ENCODE data around the gene RGS3. TPM values are rescaled to one million over a fixed set of nuclear protein-coding genes. Genes with fewer than 3 reads are reported as not detected.
"Not testable (repeated sequence)": the region's sequence is repeated elsewhere in the genome, so short reads cannot be mapped to it uniquely, and the experiment has no call there.

Gene RGS3
- total RNA-seq, 2 experiments from 2014 or later: 22.8 to 32.9 TPM

DNA sequence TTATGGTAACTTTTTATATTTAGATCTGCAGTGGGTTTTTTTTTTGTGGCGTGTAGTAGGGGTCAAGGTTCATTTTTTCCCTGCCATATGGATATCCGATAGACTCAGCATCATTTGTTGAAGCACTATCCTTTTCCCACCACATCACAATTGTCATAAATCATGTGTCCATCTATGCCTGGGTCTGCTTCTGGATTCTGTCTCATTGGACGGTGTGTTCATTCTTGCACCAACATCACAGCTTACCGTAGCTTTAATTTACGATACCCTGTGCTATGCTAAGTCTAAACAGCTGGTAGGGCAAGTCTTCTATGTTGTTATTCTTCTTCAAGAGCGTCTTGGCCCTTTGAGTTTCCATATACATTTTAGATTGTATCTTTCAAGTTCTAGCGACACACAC, 175.0 kb downstream of the RGS3 start:
- no TSS peak for BruUV-seq (replicated peaks)
- H3K9me2 ChIP-seq (ENCODE audit: insufficient read depth, low read length): no peaks in the 10 kb centered on the region
- no peak overlapping the region for H3K4me2 ChIP-seq (ENCODE audit: low read length)
- no peaks in the 10 kb centered on the region for H3K9me3 ChIP-seq (ENCODE audit: low read length)
- POLR2A ChIA-PET: no interaction called here
- H4K20me1 ChIP-seq (ENCODE audit: insufficient read depth, low read length): no peaks in the 10 kb centered on the region
- no peaks in the 10 kb centered on the region for H3K79me2 ChIP-seq (ENCODE audit: insufficient read depth, low read depth, low read length)
- H3K4me1 ChIP-seq (ENCODE audit: insufficient read depth, low read length, poor library complexity, severe bottlenecking): no peaks in the 10 kb centered on the region
- no peak overlapping the region for H2AFZ ChIP-seq (ENCODE audit: low read length)
- TF ChIP-seq, protein P1, sequence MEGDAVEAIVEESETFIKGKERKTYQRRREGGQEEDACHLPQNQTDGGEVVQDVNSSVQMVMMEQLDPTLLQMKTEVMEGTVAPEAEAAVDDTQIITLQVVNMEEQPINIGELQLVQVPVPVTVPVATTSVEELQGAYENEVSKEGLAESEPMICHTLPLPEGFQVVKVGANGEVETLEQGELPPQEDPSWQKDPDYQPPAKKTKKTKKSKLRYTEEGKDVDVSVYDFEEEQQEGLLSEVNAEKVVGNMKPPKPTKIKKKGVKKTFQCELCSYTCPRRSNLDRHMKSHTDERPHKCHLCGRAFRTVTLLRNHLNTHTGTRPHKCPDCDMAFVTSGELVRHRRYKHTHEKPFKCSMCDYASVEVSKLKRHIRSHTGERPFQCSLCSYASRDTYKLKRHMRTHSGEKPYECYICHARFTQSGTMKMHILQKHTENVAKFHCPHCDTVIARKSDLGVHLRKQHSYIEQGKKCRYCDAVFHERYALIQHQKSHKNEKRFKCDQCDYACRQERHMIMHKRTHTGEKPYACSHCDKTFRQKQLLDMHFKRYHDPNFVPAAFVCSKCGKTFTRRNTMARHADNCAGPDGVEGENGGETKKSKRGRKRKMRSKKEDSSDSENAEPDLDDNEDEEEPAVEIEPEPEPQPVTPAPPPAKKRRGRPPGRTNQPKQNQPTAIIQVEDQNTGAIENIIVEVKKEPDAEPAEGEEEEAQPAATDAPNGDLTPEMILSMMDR (conservative IDR thresholded peaks at IDR 0.05; ENCODE audit: low read length): no peak
- no peak for TF ChIP-seq EZH2phosphoT487 (IDR thresholded peaks at IDR 0.05; ENCODE audit: borderline replicate concordance, low read depth, low read length)
- CTCF ChIA-PET (ENCODE audit: unreplicated experiment): no interaction called here
- H3K4me3 ChIP-seq (ENCODE audit: low read depth, low read length, poor library complexity, severe bottlenecking): no peak overlapping the region
- intact Hi-C loops (cut with micrococcal nuclease; ENCODE audit: unreplicated experiment): no loop called here
- no peaks in the 10 kb centered on the region for H3K36me3 ChIP-seq (ENCODE audit: insufficient read depth, low read length)
- no peak overlapping the region for H3K27ac ChIP-seq (ENCODE audit: low read depth, low read length, poor library complexity, severe bottlenecking)
- no peak for DNase-seq (ENCODE audit: low spot score)

DNA sequence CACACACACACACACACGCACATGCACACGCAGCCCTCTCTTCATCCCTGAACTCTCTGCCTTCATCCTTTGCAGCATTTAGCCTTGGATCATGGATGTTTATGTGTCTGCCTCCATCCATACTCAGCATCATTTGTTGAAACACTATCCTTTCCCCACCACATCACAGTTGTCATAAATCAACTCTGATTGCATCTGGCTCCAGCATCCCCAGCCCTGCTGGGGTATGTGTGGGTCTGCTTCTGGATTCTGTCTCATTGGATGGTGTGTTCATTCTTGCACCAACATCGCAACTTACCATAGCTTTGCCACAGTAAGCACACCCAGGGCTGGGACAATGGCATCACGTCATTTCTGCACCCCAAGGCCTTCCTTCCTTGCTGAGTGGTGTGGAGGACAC, 175.4 kb downstream of the RGS3 start:
- H3K4me1 ChIP-seq (ENCODE audit: insufficient read depth, low read length, poor library complexity, severe bottlenecking): no peaks in the 10 kb centered on the region
- H4K20me1 ChIP-seq (ENCODE audit: insufficient read depth, low read length): no peaks in the 10 kb centered on the region
- no peak overlapping the region for H3K4me2 ChIP-seq (ENCODE audit: low read length)
- no peaks in the 10 kb centered on the region for H3K9me3 ChIP-seq (ENCODE audit: low read length)
- no peaks in the 10 kb centered on the region for H3K36me3 ChIP-seq (ENCODE audit: insufficient read depth, low read length)
- BruUV-seq (replicated peaks): no TSS peak
- ChIA-PET POLR2A (no interaction called here), CTCF (ENCODE audit: unreplicated experiment) (no interaction called here)
- intact Hi-C loops (cut with micrococcal nuclease; ENCODE audit: unreplicated experiment): no loop called here
- no peak overlapping the region for H3K27ac ChIP-seq (ENCODE audit: low read depth, low read length, poor library complexity, severe bottlenecking)
- H3K4me3 ChIP-seq (ENCODE audit: low read depth, low read length, poor library complexity, severe bottlenecking): no peak overlapping the region
- no peak overlapping the region for H2AFZ ChIP-seq (ENCODE audit: low read length)
- no peak for DNase-seq (ENCODE audit: low spot score)
- no peaks in the 10 kb centered on the region for H3K79me2 ChIP-seq (ENCODE audit: insufficient read depth, low read depth, low read length)
- TF ChIP-seq EZH2phosphoT487 (IDR thresholded peaks at IDR 0.05; ENCODE audit: borderline replicate concordance, low read depth, low read length): no peak
- TF ChIP-seq, protein P1 (conservative IDR thresholded peaks at IDR 0.05; ENCODE audit: low read length): no peak
- no peaks in the 10 kb centered on the region for H3K9me2 ChIP-seq (ENCODE audit: insufficient read depth, low read length)

DNA sequence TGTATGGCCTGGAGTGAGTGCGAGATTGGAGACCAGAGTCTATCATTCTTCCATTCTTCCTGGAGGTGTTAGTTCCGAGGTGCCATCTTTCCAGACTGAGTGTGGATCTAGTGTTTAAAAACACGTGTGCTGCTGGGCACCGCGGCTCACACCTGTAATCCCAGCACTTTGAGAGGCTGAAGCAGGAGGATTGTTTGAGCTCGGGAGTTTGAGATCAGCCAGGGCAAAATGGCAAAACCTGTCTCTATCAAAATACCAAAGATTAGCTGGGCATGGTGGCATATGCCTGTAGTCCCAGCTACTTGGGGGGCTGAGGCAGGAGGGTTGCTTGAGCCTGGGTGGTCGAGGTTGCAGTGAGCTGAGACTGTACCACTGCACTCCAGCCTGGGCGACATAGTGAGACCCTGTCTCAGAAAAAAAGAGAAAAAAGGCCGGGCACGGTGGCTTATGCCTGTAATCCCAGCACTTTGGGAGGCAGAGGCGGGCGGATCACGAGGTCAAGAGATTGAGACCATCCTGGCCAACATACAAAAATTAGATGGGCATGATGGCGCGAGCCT, 176.0 kb downstream of the RGS3 start:
- H3K36me3 ChIP-seq (ENCODE audit: insufficient read depth, low read length); CTCF ChIA-PET (ENCODE audit: unreplicated experiment); H3K4me3 ChIP-seq (ENCODE audit: low read depth, low read length, poor library complexity, severe bottlenecking); H3K4me1 ChIP-seq (ENCODE audit: insufficient read depth, low read length, poor library complexity, severe bottlenecking); H4K20me1 ChIP-seq (ENCODE audit: insufficient read depth, low read length); H3K79me2 ChIP-seq (ENCODE audit: insufficient read depth, low read depth, low read length); H3K9me3 ChIP-seq (ENCODE audit: low read length); H3K27ac ChIP-seq (ENCODE audit: low read depth, low read length, poor library complexity, severe bottlenecking); H3K9me2 ChIP-seq (ENCODE audit: insufficient read depth, low read length); BruUV-seq (replicated peaks); intact Hi-C loops (cut with micrococcal nuclease; ENCODE audit: unreplicated experiment); H2AFZ ChIP-seq (ENCODE audit: low read length); DNase-seq (ENCODE audit: low spot score); H3K4me2 ChIP-seq (ENCODE audit: low read length): not testable (repeated sequence)
- POLR2A ChIA-PET: interaction anchor here (0.9 kb wide), 1 partner anchor 17 kb away, joined by 3 read pairs; no protein-coding TSS in a partner anchor
